ENCODE results near the gene LGALS3BP.

GRCh38 chr17:79017546-79018369 lies 38.0 kb upstream of the LGALS3BP start:
- TF ChIP-seq CTCF (IDR thresholded peaks at IDR 0.05) (no peak), POLR2A (IDR thresholded peaks at IDR 0.05) (no peak), EP300 (IDR thresholded peaks at IDR 0.05) (no peak)

All from tibial nerve (tissue), 4 donors.